ENCODE results near the gene FBXO42.

Gene FBXO42

DNA sequence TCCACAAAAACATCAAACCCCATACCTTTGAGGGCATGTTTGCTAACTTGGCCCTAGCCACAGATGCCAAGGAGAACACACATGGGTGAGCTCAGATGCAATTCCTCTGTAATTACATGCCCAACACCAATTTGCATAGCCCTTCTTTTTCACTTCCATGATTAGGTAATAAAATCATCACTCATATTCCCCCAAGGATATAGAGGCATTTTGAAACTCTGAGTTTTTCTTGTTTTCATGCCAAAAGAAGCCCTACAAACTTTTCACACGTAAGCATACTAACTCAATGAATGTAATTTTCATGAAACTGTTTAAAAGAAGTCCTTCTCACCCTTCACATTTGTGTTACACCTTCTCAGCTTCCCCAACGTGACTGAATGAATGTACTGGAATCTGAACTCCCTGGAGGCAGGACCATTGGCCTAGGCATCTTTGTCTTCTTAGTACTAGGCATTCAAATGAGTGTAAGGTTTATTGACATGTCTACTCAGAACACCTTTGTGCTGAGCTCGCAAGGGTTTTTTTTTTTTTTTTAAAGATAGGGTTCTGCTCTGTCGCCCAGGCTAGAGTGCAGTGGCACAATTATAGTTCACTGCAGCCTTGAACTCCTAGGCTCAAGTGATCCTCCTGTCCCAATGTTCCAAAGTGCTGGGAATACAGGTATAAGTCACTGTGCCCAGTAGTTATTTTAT lies 31.0 kb downstream of the FBXO42 start:
- Histone ChIP-seq H3K27ac (no peak overlapping the region), H3K9ac (no peak overlapping the region), H3K36me3 (peaks cover 8 to 43% (median 16%) of the 10 kb centered on the region in 11 experiments; a peak in 19 of 22 replicates), H4K20me1 (peaks cover 36 to 100% (median 86%) of the 10 kb centered on the region in 11 experiments), H3K4me2 (peak overlapping the region in 8 of 11 experiments; percentile 2 to 39 (median 14); a peak in 6 of 22 replicates), H3K4me3 (no peak overlapping the region), H3K4me1 (peaks cover 9 to 64% (median 18%) of the 10 kb centered on the region in 10 experiments; a peak in 18 of 20 replicates), H3K27me3 (no peaks in the 10 kb centered on the region), H3K9me3 (replicated peaks in 1 of 11) (no peaks in the 10 kb centered on the region)
- no peak for TF ChIP-seq Cebpa-rat (IDR thresholded peaks at IDR 0.05)

DNA sequence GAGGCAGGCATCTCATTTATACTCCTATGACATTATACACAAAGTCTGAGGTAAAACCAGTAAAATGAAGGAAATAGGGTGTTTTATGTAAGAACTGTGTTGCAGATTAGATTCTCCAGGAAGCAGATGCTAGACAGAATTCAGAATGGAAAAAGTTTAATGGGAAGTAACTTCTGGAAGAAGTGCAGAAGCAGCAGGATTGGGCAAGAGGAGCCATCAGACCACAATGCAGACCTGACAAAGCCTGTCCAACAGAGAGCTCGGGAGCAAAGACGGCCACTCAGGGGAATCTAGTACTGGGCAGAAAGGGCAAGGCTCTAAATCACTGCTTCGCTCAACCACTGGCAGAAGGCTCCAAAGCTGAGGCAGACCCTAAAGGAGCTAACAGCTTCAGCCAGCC lies 33.7 kb downstream of the FBXO42 start:
- Histone ChIP-seq H3K27ac (peak overlapping the region in 3 of 11 experiments; percentile 24 to 42 (median 31); a peak in 3 of 22 replicates), H3K9ac (peak overlapping the region in 3 of 11 experiments; percentile 15 to 56 (median 31); a peak in 3 of 22 replicates), H3K4me3 (no peak overlapping the region), H4K20me1 (peaks cover 37 to 99% (median 79%) of the 10 kb centered on the region in 11 experiments; a peak in 21 of 22 replicates), H3K27me3 (no peaks in the 10 kb centered on the region), H3K36me3 (peaks cover 23 to 45% (median 28%) of the 10 kb centered on the region in 11 experiments), H3K4me2 (peak overlapping the region in 5 of 11 experiments; percentile 14 to 76 (median 32); a peak in 8 of 22 replicates), H3K9me3 (replicated peaks in 1 of 11) (no peaks in the 10 kb centered on the region), H3K4me1 (peaks cover 9 to 55% (median 18%) of the 10 kb centered on the region in 10 experiments; a peak in 18 of 20 replicates)
- peak in 1 of 11 experiments; percentile 57; a peak in 1 of 22 replicates for TF ChIP-seq Cebpa-rat (IDR thresholded peaks at IDR 0.05)

DNA sequence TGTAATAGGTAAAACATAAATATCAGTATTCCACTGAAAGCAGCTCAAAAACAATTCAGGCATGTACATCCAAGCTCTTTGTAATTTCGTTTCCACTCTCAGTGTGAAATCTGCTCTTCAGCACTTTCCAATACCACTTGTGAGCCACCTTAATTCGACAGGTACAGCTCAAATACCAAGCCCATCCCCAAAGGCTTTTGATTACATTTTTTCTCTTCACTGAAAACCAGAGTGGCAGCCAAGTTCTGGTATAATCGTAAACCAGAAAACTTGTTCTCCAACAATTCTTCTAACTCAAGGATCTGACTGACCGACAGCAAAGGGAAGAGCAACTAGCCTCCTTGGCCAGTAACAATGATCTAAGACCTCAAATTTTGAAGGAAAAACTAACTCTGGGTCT lies 36.8 kb downstream of the FBXO42 start:
- H4K20me1 ChIP-seq = peaks cover 23 to 96% (median 53%) of the 10 kb centered on the region in 11 experiments; a peak in 20 of 22 replicates
- H3K9ac ChIP-seq = no peak overlapping the region
- no peak overlapping the region for H3K4me2 ChIP-seq
- no peak for TF ChIP-seq Cebpa-rat (IDR thresholded peaks at IDR 0.05)
- H3K4me1 ChIP-seq = peaks cover 0 to 34% (median 5%) of the 10 kb centered on the region in 10 experiments; a peak in 11 of 20 replicates
- H3K27me3 ChIP-seq = no peaks in the 10 kb centered on the region
- H3K9me3 ChIP-seq (replicated peaks in 1 of 11) = no peaks in the 10 kb centered on the region
- H3K4me3 ChIP-seq = no peak overlapping the region
- H3K27ac ChIP-seq = no peak overlapping the region
- H3K36me3 ChIP-seq = peaks cover 52 to 62% (median 59%) of the 10 kb centered on the region in 11 experiments

DNA sequence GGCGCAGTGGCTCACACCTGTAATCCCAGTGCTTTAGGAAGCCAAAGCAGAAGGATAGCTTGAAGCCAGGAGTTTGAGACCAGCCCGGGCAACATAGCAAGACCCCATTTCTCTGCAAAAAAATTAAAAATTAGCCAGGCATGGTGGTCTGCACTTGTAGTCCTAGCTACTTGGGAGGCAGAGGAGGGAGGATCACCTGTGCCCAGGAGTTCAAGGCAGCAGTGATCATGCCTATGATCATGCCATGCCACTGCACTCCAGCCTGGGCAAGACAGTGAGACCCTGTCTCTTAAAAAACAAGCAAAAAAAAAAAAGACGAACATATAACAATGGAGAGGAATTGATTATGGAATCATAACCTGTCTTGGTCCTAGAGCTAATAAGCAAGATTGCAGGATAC lies 45.1 kb downstream of the FBXO42 start:
- TF ChIP-seq Cebpa-rat (IDR thresholded peaks at IDR 0.05) = no peak
- peaks cover 4 to 15% (median 11%) of the 10 kb centered on the region in 10 experiments; a peak in 11 of 20 replicates for H3K4me1 ChIP-seq
- H3K4me3 ChIP-seq = no peak overlapping the region
- H3K9me3 ChIP-seq (replicated peaks in 1 of 11) = peaks cover 0 to 12% (median 0%) of the 10 kb centered on the region in 11 experiments; a peak in 2 of 22 replicates
- no peak overlapping the region for H3K4me2 ChIP-seq
- H3K9ac ChIP-seq = no peak overlapping the region
- no peaks in the 10 kb centered on the region for H3K27me3 ChIP-seq
- H4K20me1 ChIP-seq = peaks cover 0 to 77% (median 0%) of the 10 kb centered on the region in 11 experiments; a peak in 9 of 22 replicates
- H3K27ac ChIP-seq = no peak overlapping the region
- peaks cover 96 to 100% (median 100%) of the 10 kb centered on the region in 11 experiments for H3K36me3 ChIP-seq

DNA sequence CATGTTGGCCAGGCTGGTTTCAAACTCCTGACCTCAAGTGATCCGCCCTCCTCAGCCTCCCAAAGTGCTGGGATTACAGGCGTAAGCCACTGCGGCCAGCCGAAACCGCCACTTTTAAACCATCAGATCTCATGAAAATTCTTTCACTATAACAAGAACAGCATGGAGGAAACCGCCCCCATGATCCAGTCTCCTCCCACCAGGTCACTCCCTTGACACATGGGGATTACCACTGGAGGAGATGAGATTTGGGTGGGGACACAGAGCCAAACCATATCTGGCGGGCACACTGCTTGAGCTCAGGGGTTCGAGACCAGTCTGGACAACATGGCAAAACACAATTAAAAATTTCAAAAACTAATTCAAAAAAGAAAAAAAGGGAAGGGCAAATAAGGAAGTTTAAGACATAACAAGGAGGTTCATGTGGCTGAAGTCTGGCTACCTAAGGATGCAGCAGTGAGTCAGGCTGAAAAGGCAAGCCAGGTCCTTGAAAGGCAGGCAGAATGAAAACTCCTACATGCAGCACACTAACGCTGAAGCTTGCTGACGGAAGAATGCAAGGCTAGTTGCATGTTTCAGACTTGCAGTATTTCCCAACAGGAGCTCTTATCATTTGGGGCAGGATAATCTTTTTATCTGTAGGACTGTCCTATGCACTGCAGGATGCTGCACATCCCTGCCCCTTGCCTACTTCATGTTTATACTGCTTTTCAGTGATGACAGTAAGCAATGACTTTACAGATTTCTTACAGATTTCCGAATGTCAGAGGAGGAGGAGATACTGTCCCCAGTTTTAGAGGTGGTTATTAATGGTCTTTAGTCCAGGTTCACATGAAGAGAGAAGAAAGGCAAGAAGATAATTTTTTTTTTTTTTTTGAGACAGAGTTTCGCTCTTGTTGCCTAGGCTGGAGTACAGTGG lies 49.3 kb downstream of the FBXO42 start:
- no peaks in the 10 kb centered on the region for H3K27me3 ChIP-seq
- H3K36me3 ChIP-seq = peaks cover 91 to 100% (median 98%) of the 10 kb centered on the region in 11 experiments
- no peak for TF ChIP-seq Cebpa-rat (IDR thresholded peaks at IDR 0.05)
- no peaks in the 10 kb centered on the region for H3K9me3 ChIP-seq (replicated peaks in 1 of 11)
- peak overlapping the region in 2 of 11 experiments; percentile 4 to 31; a peak in 4 of 22 replicates for H3K4me2 ChIP-seq
- H3K27ac ChIP-seq = peak overlapping the region in 1 of 11 experiments; percentile 19; a peak in 1 of 22 replicates
- H3K4me1 ChIP-seq = peaks cover 5 to 16% (median 13%) of the 10 kb centered on the region in 10 experiments; a peak in 12 of 20 replicates
- peaks cover 0 to 87% (median 0%) of the 10 kb centered on the region in 11 experiments; a peak in 9 of 22 replicates for H4K20me1 ChIP-seq
- no peak overlapping the region for H3K4me3 ChIP-seq
- H3K9ac ChIP-seq = 0 out of 22 replicates have a peak overlapping the region, but pooled peaks of 1 of the 11 experiments have one; percentile 1

DNA sequence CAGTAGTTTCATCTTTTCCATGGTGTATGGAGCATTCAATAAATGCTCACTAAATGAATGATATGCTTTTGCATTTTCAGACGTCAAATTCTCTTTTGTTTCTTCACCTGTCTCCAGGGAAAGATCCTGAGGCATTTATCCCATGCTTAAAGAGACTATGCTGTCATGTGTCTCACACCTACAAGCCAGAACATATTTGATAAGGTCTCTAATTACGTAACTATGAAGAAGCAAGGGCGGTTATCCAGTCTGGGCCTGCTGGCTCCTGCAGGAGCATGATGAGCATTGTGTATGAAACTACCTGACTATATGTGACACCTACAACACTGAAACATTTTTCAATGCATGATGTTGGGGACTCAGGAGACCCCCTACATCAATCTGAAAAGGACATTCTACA lies 51.8 kb downstream of the FBXO42 start:
- Histone ChIP-seq H3K36me3 (peaks cover 84 to 97% (median 90%) of the 10 kb centered on the region in 11 experiments), H3K4me2 (no peak overlapping the region), H3K9ac (no peak overlapping the region), H3K9me3 (replicated peaks in 1 of 11) (no peaks in the 10 kb centered on the region), H4K20me1 (peaks cover 0 to 79% (median 7%) of the 10 kb centered on the region in 11 experiments; a peak in 9 of 22 replicates), H3K27me3 (no peaks in the 10 kb centered on the region), H3K27ac (no peak overlapping the region), H3K4me3 (no peak overlapping the region), H3K4me1 (peaks cover 5 to 35% (median 14%) of the 10 kb centered on the region in 10 experiments; a peak in 13 of 20 replicates)
- no peak for TF ChIP-seq Cebpa-rat (IDR thresholded peaks at IDR 0.05)

DNA sequence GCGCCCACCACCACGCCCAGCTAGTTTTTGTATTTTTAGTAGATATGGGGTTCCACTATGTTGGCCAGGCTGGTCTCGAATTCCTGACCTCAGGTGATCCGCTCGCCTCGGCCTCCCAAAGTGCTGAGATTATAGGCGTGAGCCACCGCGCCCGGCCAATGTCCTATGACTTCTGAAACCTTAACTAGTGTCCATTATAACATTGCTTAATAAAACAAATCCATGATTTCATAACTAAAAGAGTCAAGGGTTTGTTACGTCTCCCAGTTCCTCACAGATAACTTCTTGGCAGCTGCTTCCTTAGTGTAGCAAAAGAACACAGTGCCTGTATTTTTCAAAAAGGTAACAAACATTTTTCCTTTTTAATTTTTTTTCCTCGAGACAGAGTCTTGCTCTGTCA lies 53.6 kb downstream of the FBXO42 start:
- TF ChIP-seq Cebpa-rat (IDR thresholded peaks at IDR 0.05) = no peak

DNA sequence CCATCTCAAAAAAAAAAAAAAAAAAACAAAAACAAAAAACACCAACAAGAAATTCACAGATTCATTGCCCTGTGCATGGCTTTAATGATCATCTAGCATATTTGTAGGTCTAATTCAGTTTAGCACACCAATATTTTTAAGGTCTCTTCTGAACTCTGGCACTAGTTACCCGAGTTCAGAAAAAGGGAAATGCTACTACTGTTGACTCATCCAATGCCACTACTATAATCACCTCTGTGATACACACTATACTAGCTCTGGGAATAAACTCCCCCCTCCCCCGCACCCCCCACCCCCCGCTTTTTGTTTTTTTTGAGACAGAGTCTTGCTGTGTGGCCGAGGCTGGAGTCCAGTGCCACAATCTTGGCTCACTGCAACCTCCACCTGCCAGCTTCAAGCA lies 55.6 kb downstream of the FBXO42 start:
- no peaks in the 10 kb centered on the region for H3K9me3 ChIP-seq (replicated peaks in 1 of 11)
- H3K4me2 ChIP-seq = peak overlapping the region in 3 of 11 experiments; percentile 38 to 56 (median 40); a peak in 4 of 22 replicates
- H3K36me3 ChIP-seq = peaks cover 67 to 96% (median 86%) of the 10 kb centered on the region in 11 experiments
- no peak for TF ChIP-seq Cebpa-rat (IDR thresholded peaks at IDR 0.05)
- H3K27ac ChIP-seq = no peak overlapping the region
- H3K27me3 ChIP-seq = no peaks in the 10 kb centered on the region
- no peak overlapping the region for H3K9ac ChIP-seq
- H3K4me1 ChIP-seq = peaks cover 0 to 61% (median 15%) of the 10 kb centered on the region in 10 experiments; a peak in 11 of 20 replicates
- H4K20me1 ChIP-seq = peaks cover 0 to 84% (median 6%) of the 10 kb centered on the region in 11 experiments; a peak in 8 of 22 replicates
- H3K4me3 ChIP-seq = no peak overlapping the region

More for the DNA sequence above, 53.6 kb downstream of the FBXO42 start:
- H3K27me3 ChIP-seq = no peaks in the 10 kb centered on the region
- no peak overlapping the region for H3K4me2 ChIP-seq
- no peak overlapping the region for H3K4me3 ChIP-seq
- no peak overlapping the region for H3K9ac ChIP-seq
- peaks cover 73 to 96% (median 89%) of the 10 kb centered on the region in 11 experiments for H3K36me3 ChIP-seq
- H3K27ac ChIP-seq = no peak overlapping the region
- no peaks in the 10 kb centered on the region for H3K9me3 ChIP-seq (replicated peaks in 1 of 11)
- peaks cover 0 to 87% (median 7%) of the 10 kb centered on the region in 11 experiments; a peak in 10 of 22 replicates for H4K20me1 ChIP-seq
- peaks cover 5 to 53% (median 19%) of the 10 kb centered on the region in 10 experiments; a peak in 13 of 20 replicates for H3K4me1 ChIP-seq
